WTC11 (cell line): Measurements from ENCODE around the gene ANK2. TPM values are rescaled to one million over a fixed set of nuclear protein-coding genes. Genes with fewer than 3 reads are reported as not detected.

Experiments
- ATAC-seq: fragments of 200-7000 bp; cut with Tn5 transposase; 2 replicates; pipeline ENCODE4 v1.10.0; 2021; ENCODE audit warnings: mild to moderate bottlenecking, moderate library complexity
- CTCF ChIA-PET: fragments of 300-600 bp; sonication (Branson Sonifier 250); formaldehyde crosslinking; loops from one replicate; lab custom pipeline; 2021; ENCODE audit warnings: antibody characterized with exemption; lab: Charles Lee
- POLR2A ChIA-PET: fragments of 350-600 bp; sonication (Branson Sonifier 250); formaldehyde crosslinking; loops from one replicate; lab custom pipeline; 2021; ENCODE audit warnings: antibody characterized with exemption; lab: Charles Lee
- DNase-seq: peaks from one replicate; pipeline ENCODE4 v3.0.0; 2021; ENCODE audit warnings: low spot score
- H3K27ac Mint-ChIP-seq: 2 replicates; pipeline ENCODE4 v1.8.0; 2021; ENCODE audit warnings: mixed read lengths
- H3K27me3 Mint-ChIP-seq: 2 replicates; pipeline ENCODE4 v1.8.0; 2021; ENCODE audit warnings: low read depth, mild to moderate bottlenecking, moderate library complexity, mixed read lengths
- H3K36me3 Mint-ChIP-seq: 2 replicates; pipeline ENCODE4 v1.8.0; 2021; ENCODE audit warnings: mixed read lengths
- H3K4me1 Mint-ChIP-seq: 2 replicates; pipeline ENCODE4 v1.8.0; 2022; ENCODE audit warnings: mixed read lengths
- H3K4me3 Mint-ChIP-seq: 2 replicates; pipeline ENCODE4 v1.8.0; 2021; ENCODE audit warnings: mild to moderate bottlenecking, moderate library complexity, mixed read lengths
- H3K9me3 Mint-ChIP-seq: 2 replicates; pipeline ENCODE4 v1.8.0; 2021; ENCODE audit warnings: mixed read lengths
- ATF1 ChIP-seq: sonication (generic); formaldehyde crosslinking; IDR thresholded peaks from 2 replicates; pipeline ENCODE4 v1.8.1; 2023; ENCODE audit warnings: mild to moderate bottlenecking, moderate library complexity, missing genetic modification reagents
- CTCF ChIP-seq: fragments of 200-600 bp; IDR thresholded peaks from 2 replicates; pipeline ENCODE4 v1.8.0; 2022; ENCODE audit warnings: antibody characterized with exemption
- FOXJ3 ChIP-seq: sonication (generic); formaldehyde crosslinking; IDR thresholded peaks from 2 replicates; pipeline ENCODE4 v1.9.0; 2021; ENCODE audit warnings: missing genetic modification reagents, mild to moderate bottlenecking, borderline replicate concordance
- GABPB1 ChIP-seq: sonication (generic); formaldehyde crosslinking; IDR thresholded peaks from 2 replicates; pipeline ENCODE4 v1.8.1; 2023; ENCODE audit warnings: mild to moderate bottlenecking, missing genetic modification reagents
- GRHL2 ChIP-seq: fragments of 250-450 bp; sonication (Bioruptor Pico); IDR thresholded peaks from 2 replicates; pipeline ENCODE4 v1.8.0; 2022; ENCODE audit warnings: mild to moderate bottlenecking, moderate library complexity; ENCODE audit not compliant: insufficient replicate concordance, severe bottlenecking
- ZNF263 ChIP-seq: sonication (generic); formaldehyde crosslinking; IDR thresholded peaks from 2 replicates; pipeline ENCODE4 v1.8.1; 2022; ENCODE audit warnings: low read depth, mild to moderate bottlenecking, moderate library complexity, missing genetic modification reagents
- ZNF512 ChIP-seq: sonication (generic); formaldehyde crosslinking; IDR thresholded peaks from 2 replicates; pipeline ENCODE4 v1.8.1; 2022; ENCODE audit warnings: missing genetic modification reagents, borderline replicate concordance
- total RNA-seq: library from RNA; stranded (reverse); gene quantifications from 3 replicates; pipeline ENCODE4 v1.2.3, GENCODE V29; 2021
- TF ChIP-seq, protein P1 (sequence below): sonication (generic); formaldehyde crosslinking; IDR thresholded peaks from 2 replicates; pipeline ENCODE4 v1.8.0; 2022; ENCODE audit warnings: missing genetic modification reagents
- TF ChIP-seq, protein P2 (sequence below): fragments of 250-450 bp; sonication (Bioruptor Pico); IDR thresholded peaks from 2 replicates; pipeline ENCODE4 v1.9.0; 2021; ENCODE audit warnings: moderate library complexity, mild to moderate bottlenecking, inconsistent platforms, borderline replicate concordance

ANK2 gene
- total RNA-seq, 1 experiment from 2014 or later: 27.9 TPM

- ChIA-PET POLR2A (no interaction called here), CTCF (no interaction called here)
- DNase-seq (no peak), ATAC-seq (no peak; the same call in none of the 2 replicates)
- H3K36me3 Mint-ChIP-seq: no peaks in the 10 kb centered on the region
- TF ChIP-seq CTCF (no peak), FOXJ3 (CRISPR knock-in tag) (no peak), ZNF512 (CRISPR knock-in tag) (no peak)
- TF ChIP-seq, protein P1, sequence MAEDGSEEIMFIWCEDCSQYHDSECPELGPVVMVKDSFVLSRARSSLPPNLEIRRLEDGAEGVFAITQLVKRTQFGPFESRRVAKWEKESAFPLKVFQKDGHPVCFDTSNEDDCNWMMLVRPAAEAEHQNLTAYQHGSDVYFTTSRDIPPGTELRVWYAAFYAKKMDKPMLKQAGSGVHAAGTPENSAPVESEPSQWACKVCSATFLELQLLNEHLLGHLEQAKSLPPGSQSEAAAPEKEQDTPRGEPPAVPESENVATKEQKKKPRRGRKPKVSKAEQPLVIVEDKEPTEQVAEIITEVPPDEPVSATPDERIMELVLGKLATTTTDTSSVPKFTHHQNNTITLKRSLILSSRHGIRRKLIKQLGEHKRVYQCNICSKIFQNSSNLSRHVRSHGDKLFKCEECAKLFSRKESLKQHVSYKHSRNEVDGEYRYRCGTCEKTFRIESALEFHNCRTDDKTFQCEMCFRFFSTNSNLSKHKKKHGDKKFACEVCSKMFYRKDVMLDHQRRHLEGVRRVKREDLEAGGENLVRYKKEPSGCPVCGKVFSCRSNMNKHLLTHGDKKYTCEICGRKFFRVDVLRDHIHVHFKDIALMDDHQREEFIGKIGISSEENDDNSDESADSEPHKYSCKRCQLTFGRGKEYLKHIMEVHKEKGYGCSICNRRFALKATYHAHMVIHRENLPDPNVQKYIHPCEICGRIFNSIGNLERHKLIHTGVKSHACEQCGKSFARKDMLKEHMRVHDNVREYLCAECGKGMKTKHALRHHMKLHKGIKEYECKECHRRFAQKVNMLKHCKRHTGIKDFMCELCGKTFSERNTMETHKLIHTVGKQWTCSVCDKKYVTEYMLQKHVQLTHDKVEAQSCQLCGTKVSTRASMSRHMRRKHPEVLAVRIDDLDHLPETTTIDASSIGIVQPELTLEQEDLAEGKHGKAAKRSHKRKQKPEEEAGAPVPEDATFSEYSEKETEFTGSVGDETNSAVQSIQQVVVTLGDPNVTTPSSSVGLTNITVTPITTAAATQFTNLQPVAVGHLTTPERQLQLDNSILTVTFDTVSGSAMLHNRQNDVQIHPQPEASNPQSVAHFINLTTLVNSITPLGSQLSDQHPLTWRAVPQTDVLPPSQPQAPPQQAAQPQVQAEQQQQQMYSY (CRISPR knock-in tag): no peak
- H3K27me3 Mint-ChIP-seq: no peaks in the 10 kb centered on the region
- peaks cover 10% of the 10 kb centered on the region for H3K9me3 Mint-ChIP-seq
- H3K27ac Mint-ChIP-seq: no peak overlapping the region
- no peak overlapping the region for H3K4me3 Mint-ChIP-seq
- peaks cover 10% of the 10 kb centered on the region for H3K4me1 Mint-ChIP-seq
These were observed 349.1 kb downstream of the ANK2 start for GRCh38 chr4:113398441-113399143.

GRCh38 chr4:113404167-113404571 is 354.7 kb downstream of the ANK2 start:
- no peak overlapping the region for H3K4me3 Mint-ChIP-seq
- TF ChIP-seq GABPB1 (CRISPR knock-in tag) (peak; percentile 74; the same call in 1 of the 2 replicates), ZNF263 (CRISPR knock-in tag) (no peak), ATF1 (CRISPR knock-in tag) (no peak), GRHL2 (CRISPR knock-in tag) (no peak)
- TF ChIP-seq, protein P2, sequence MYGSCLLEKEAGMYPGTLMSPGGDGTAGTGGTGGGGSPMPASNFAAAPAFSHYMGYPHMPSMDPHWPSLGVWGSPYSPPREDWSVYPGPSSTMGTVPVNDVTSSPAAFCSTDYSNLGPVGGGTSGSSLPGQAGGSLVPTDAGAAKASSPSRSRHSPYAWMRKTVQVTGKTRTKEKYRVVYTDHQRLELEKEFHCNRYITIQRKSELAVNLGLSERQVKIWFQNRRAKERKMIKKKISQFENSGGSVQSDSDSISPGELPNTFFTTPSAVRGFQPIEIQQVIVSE (CRISPR knock-in tag): no peak
- TF ChIP-seq, protein P1 (CRISPR knock-in tag): no peak
- ATAC-seq (no peak), DNase-seq (no peak)
- H3K27me3 Mint-ChIP-seq: no peaks in the 10 kb centered on the region
- H3K9me3 Mint-ChIP-seq: peaks cover 10% of the 10 kb centered on the region
- peaks cover 15% of the 10 kb centered on the region for H3K4me1 Mint-ChIP-seq
- no peaks in the 10 kb centered on the region for H3K36me3 Mint-ChIP-seq
- ChIA-PET CTCF (no interaction called here), POLR2A (no interaction called here)
- H3K27ac Mint-ChIP-seq: no peak overlapping the region
